HG03469 (cell line): Measurements from ENCODE around the gene RBKS.

ENCODE experiments used
- ATAC-seq: cut with Tn5 transposase; IDR thresholded peaks from one replicate; pipeline ENCODE4 v1.9.1; 2021; ENCODE audit warnings: mild to moderate bottlenecking, moderate library complexity, moderate number of reproducible peaks; ENCODE audit not compliant: unreplicated experiment

Gene RBKS

GRCh38 chr2:27738349-27739057 lies 151.7 kb downstream of the RBKS start:
- ATAC-seq, result no peak

- no peak for ATAC-seq
Measured at GRCh38 chr2:27737676-27738348, 152.4 kb downstream of the RBKS start.

DNA sequence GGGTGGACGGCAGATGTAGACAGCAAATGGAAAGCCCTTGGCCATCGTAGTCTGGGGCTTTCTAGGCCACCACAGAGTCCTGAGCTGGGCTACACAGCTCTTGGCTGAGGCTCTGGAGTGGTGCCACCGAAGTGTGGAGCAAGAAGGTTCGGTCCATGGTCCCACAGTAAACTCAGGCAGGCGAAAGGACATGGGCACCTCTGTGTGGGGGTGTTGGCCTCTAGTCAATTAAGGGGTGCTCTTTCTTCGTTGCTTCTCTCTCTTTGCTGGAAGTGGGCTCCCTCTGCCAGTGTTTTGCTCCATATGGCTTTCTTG lies 153.3 kb downstream of the RBKS start:
- no peak for ATAC-seq

DNA sequence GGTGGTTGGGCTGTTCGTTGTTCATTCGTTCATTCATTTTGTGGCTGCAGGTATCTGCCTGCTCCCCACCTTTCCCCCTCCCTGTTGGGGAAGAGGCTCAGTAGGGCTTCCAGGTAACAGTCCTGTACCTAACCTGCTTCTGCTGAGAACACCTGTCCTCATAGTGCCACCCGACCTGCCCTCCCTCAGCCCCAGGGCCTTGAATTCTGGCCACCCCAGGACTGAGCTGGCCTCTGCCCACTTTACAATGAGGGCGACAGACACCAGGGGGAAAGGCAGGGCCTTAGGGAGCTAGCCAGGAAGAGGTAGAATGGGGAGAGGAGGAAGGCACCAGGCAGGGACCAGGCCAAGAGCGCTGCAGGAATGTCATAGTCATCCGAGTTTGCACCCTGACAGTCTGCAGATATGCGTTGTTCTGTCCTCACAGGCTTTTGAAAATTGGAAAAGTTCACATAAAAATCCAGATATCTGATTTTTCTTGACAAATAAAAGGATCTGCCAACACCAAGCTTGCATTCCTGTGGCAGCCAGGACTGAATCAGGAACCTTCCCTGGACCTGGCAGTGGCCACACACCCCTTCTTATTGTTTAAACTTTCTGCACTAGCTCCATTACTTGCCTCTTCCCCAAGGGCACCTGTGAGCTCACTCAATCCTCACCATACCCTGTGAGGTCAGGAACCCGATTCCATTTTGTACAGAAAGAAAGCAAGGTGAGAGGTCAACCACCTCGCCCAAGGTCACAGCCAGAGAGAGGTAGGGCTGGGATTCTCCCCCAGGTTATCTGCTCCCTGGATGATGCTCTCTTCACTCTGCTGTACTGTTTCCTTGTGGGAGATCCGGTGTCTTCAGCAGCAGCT lies 153.9 kb downstream of the RBKS start:
- no peak for ATAC-seq

DNA sequence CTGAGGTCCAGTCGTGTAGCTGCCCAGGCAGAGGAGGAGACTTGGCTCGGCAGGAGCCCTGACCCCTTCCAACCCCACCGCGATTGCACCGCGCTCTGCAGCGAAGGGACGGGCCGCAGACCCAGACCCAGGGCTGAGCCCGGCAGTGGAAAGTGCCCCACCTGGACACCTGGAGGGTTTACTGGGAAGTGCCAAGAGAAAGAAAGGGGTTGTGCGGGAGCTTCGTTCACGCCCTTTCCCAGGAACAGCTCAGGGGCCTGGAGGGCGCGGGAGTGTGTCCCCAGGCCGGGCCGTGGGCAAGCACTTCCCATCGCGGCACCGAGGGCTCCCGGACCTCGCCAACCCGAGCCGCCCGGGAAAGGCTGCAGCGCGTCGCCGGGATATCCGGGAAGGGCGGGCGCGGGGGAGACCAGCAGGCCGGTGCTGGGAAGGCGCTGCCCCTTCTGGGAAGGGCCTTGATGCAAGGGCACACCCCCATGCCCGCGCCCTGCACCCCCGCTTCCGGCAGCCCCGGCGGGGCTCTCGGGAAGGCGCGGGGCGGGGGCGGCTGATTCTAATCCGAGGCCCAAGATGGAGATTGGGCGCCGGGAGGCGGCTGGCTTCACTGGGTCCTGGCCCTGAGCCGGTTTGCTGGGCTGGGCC lies 154.8 kb downstream of the RBKS start:
- no peak for ATAC-seq

GRCh38 chr2:27734305-27734704 lies 155.9 kb downstream of the RBKS start:
- no peak for ATAC-seq
